Muscle of arm (tissue), 12 donors: ENCODE data around the gene CD248. TPM values are rescaled to one million over a fixed set of nuclear protein-coding genes. Genes with fewer than 3 reads are reported as not detected.

ENCODE experiments used
- DNase-seq: peaks from one replicate; pipeline ENCODE4 v3.0.0-alpha.2; 2013
- polyA plus RNA-seq, 12 donors: library from polyadenylated mRNA; unstranded; fragments of 120-200 nt; gene quantifications; one replicate each; pipeline ENCODE4 v1.2.1, GENCODE V29; 2013; ENCODE audit not compliant: insufficient read length in 12 of 12

CD248 gene
- polyA plus RNA-seq, 12 donors, result 58.8 to 208 (median 73.9) TPM; not detected in 1

DNA sequence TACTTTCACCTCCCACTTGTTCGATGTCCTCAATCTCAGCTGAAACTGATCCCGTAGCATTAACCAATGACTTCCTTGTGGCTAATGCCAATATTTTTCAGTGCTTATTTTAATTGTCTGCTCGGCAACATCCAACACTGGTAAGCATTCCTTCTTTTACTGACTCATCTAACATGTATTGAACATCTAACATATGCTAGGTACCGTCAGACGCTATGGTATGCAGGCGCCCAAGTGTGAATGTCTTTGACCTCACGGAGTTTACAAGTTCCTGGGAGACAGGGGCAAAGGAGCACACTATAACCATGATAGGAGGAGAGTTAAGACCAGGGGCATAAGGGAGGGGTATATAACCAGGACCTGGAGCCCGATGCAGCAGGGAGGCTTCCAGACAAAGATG, 26.3 kb upstream of the CD248 start:
- no peak for DNase-seq

DNA sequence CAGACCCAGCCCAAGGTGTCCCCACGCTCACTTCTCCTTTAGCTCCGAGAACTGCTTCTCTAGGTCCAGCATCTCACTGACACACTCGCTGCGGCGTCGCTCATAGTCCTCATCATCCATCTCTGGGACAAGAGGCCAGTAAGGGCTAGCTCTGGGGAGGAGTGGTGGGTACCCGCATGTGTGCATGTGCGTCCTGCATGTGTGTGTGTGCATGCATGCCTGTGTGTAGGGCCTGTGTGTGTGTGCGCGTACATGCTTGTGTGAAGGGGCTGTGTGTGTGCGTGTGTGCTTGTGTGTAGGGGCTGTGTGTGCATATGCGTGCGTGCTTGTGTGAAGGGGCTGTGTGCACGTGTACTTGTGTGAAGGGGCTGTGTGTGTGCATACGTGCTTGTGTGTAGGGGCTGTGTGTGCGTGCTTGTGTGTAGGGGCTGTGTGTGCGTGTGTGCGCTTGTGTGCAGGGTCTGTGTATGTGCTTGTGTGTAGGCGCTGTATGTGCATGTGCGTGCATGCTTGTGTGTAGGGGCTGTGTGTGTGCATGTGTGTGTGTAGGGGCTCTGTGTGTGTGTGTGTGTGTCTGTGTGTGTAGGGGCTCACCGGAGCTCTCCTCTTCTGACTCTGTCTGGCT, 24.8 kb upstream of the CD248 start:
- no peak for DNase-seq

DNA sequence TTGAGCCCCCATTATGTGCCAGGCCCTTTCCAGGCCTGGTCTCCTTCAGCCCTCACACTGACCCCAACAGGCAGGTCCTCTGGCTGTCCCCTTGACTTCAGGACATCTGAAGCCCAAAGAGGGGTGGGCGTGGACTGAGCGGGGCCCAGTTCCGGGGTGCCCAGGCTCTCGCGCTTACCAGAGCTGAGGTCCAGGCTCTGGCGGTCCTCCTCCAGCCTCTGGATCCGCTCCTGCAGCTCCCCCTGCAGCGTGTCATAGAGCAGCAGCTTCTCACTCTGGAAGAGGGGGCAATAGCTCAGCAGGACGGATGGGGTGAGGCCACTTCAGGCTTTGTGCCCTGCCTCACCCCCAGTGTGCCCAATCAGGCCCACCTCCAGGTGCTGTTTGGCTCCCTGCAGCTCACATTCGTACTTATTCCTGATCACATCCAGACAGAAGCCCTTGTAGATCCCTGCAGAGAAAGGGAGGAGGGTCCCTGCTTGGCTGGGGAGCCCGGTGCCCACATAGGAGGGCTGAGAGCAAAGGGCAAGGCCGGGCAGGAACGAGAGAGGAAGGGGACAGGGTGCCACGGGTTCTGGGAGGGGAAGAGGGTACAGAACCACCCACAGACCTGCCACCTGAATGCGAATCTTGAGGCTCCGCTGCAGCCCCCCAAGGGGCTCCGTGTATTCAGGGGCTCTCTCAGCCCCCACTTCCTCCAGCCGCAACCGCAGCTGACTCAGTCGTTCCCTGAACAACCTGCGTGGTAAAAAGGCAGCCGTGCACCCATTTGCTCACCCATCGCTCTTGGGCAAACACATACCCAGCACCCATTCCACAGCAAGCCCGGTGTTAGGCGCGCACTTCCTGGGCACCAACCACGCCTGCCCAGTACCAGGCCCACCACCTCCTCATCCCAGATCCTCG, 24.0 kb upstream of the CD248 start:
- no peak for DNase-seq

DNA sequence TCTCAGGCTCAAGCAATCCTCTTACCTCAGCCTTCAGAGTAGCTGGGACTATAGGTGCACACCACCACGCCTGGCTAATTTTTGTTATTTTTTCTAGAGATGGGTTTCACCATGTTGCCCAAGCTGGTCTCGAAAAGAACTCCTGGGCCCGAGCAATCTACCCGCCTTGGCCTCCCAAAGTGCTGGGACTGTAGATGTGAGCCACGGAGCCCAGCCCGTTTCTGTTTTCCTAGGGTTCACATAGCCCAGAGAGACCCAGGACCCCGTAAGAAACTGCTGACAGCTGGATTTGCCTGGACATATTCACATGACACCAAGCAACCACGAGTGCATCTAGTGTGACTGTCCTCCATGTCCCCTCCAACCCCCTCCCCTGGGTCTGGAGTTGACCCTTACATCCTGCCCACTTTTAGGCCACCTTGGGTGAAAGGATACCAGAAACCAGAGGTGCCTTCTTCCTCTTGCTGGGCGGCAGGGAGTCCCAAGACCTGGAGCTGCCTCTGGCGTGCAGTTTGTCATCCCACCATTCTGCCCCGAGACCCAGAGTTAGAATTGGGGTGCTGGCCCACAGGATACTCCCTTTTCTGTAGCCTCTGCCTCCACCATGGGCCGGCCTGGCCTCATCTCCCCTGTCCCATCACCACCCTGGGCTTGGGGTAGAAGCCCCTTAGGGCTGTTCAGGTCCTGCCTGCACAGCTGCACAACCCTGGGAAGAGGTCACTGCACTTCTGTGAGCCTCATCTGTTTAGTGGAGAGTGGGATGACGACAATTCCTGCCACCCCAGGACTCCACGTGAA, 23.0 kb upstream of the CD248 start:
- no peak for DNase-seq

DNA sequence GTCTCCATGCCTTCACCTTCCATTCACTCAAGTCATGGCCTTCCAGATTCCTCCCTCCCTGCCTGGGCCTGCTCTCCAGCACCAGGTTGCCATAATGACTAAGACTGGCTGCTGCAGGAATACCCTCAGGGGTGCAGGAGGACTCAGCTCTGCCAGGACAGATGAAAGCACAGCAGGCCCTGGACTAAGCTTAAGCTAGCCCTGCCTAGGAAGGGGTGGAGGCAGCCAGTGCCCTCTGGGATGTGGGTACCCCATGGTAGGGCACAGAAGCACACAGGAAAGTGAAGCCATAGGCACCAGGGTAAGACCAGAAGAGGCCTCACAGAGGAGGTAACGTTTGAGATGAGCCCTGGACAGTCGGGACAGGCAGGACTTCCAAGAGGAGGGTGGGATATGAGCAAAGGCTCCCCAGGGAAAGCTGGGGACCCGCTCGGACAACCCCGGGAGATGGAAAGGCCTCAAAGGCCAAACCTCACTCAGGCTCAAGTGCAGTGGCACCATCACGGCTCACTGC, 22.4 kb upstream of the CD248 start:
- DNase-seq, result no peak

DNA sequence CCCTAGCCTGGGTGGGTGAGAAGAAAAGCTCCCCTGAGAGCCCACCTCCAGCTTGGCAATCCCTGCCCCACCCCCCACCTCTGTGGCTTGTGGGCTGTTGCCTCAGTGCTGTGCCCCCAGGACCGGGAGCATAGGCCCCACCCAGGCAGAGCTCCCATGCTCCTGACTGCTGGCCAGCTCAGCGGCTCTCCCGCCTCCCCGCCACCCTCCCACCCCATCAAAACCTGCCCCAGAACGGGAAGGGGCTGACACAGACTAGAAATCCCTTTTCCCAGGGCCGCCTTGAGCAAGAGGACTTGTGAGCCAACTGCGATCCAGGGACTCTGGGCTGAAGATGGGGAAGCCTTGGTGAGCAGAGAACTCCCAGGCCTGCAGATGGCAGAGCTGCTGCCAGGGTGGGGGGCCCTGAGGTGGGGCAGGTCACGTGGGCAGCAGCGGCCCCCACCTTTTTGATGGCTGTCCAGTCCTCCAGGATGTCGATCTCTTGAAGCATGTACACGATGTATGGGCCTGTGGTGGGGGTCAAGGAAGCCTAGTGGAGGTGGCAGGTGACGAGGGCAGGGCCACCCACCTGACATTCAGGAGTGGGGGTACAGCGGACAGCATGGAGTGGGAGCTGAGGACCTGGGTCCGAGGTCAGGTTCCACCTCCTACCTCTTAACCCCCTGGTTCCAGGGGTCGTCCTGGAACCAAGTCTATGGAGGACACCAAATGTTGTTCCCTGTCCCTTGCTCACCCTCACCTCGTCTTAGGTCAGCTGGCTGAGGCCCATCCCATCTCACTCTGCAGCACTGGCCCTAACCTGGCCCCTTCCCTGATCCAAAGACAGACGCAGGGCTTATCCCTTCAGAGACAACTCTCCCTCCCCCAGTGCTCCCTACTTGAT, 21.7 kb upstream of the CD248 start:
- no peak for DNase-seq

DNA sequence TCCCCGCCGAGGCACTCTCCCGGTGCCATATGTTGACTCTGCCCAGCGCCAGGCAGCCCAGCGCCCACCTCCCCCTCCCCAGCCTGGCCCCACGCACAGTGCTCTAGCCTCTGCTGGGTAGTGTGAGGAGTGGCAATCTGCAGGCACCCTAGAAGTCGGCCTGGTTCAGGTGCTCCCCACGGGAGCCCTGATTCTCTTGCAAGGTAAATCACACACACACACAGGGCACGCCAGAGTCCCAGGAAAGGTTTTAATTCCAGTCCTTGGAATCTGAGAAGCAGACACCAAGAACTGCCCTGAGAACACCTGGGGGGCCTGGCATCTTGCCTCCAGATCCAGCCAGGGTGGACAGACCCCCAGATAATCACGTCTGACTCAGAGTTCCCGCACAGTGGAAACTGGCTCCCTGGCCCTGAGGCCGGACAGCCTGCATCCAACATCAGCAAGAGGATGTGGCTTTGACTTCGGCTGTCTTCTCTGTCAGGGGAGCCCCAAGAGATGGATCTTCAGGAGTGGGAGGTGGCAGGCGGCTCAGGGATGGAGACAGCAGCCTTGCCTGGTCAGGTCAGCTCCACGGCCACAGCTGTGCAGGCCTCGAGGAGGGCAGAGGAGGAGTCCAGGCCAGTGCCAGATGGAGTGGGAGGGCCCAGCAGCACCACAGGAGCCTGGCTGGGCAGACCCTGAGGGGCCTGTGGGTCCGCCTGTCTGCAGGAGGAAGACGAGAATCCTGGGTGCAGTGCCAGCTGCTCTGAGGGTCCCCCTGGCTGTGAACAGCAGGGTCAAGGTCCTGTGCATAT, 20.5 kb upstream of the CD248 start:
- no peak for DNase-seq

DNA sequence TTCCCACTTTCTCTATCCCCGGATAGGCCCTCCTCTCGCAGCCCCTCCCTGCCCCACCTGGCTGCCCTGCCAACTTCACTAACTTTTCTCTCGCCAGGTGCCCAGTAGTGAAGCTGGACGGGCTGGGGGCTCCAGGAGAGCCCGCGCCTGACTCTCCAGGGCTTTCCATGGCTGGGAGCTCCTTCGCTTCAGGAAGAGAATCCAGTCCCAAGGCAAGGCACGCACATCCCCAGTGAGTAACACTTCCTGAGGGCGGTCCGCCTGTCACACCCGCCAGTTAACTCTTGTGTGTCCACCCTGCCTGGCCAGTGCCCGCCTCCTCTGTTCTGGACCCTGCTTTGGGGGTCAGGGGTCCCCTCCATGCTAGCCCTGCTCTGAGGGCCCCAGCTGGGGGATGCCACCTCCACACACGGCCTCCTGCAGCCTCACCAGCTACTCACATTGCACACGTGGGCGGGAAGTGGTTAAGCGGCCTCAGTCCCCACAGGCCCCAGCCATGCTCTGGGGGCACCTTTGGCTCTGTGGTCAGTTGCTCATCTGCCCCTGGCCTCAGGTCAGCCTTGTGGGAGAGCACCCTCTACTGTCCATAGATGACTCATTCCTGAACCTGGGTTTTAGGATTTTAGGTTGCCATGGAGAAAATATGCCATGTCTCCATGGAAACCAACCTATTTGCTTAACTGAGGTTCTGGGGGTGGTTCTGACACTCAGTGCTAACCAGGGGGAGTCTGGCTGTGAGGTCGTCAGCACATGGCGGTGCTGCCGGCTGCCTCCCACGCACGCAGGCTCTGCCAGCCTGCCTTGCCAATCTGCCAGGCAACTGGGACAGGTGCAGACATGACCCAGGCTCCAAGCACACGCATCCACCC, 19.6 kb upstream of the CD248 start, which contains the start of gene RIN1:
RIN1 (minus strand) TSS at position 201 of the 869 bp plus-strand sequence; CDS start at position 169, 32 bp downstream.
- no peak for DNase-seq

DNA sequence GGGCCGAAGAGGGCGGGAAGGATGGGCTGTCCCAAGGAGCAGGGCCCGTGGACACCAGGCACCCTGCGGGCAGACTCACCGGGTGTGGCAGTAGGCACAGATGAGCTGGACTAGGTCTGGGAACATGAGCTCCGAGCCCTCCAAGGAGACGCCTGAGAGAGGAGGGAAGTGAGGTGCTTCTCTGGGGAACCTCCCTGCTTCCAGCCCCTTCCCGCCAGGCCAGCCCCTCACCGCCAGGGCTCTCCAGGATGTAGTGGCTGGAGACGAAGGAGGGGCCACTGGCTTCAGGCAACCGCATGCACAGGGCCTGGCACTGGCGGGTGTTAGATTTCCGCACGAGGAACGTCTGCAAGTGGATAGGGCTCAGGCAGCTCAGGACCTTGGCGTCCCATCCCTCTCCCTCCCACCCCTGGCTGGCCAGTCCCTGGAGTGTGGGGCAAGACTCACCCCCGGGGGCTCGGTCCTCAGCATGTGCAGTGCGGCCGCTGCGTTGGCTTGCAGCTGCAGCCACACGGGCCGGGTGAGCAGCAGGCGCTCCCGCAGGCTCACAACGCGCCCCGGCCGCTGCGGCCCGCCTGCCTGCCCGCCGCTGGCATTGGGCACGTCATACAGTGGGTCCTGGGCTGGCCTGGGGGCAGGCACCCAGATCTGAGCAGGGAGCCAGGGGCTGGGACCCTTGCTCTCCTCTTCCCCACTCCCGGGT, 18.8 kb upstream of the CD248 start:
- no peak for DNase-seq

DNA sequence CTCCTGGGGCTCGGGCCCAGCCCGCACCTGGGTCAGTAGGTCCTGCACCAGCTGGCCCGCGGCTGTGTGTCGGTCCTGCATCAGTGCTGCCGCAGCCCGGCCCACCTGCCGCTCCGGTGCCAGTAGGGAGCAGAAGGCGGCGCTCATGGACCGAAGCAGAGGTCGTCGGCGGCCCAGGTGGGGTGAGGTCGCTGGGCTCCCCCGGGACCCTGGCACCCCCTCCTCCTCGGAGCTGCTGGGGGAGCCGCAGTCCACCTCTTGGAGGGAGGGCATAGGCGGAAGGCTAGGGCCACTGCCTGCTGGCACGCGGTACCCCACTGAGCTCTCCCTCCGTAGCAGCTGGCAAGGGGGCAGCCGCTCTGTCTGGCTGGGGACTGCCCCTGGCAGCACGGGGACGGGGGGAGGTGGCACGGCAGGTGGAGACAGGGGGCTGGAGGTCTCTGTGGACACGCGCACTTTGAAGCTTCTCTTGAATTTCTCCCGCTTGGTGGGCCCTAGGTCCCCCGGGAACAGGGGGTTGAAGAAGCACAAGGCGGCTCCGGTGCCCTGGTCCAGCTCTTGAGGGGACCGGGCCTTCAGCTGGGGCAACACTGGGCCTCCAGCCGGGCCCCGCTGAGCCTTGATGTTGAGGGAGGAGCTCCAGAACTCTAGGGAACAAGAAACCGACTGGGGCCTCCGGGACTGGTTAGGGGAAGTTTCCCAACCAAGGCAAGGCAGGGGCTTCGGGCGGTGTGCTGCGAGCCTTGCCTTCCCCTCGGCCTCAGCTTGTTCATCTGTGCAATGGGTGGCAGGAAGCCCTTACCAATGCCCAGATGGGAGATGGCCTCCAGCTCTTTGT, 18.0 kb upstream of the CD248 start:
- DNase-seq, result no peak

DNA sequence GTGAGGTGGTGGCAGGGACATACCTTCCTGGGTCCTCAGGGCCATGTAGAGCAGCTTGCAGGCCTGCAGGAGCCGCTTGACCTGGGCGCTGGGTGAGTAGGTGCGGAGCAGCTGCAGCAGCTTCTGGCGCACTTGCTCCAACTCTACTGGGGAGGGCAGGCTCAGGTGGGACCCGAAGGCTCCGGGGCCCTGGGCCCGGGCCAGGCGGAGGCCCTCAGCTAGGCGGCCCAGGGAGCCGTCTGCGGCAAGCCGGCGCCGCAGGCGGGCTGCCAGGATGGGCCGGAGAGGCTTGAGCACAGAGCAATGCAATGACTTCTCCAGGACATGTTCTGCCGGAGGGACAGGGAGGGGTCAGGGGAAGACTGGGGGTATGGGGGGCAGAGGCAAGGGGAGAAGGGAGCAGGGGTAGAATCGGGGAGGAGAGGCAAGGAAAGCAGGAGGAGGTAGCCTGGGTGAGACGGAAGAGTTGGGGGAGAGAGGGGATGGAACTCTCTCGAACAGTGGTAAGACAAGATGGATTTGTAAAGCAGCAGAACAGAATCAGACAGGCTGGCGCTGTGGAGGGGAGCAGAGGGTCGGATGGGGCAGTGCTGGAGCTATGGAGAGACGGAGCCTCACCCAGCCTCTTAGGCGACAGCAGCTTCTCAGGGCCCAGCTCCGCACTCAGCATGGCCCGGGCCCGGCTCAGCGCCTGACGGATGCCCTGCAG, 17.2 kb upstream of the CD248 start:
- DNase-seq, result no peak

DNA sequence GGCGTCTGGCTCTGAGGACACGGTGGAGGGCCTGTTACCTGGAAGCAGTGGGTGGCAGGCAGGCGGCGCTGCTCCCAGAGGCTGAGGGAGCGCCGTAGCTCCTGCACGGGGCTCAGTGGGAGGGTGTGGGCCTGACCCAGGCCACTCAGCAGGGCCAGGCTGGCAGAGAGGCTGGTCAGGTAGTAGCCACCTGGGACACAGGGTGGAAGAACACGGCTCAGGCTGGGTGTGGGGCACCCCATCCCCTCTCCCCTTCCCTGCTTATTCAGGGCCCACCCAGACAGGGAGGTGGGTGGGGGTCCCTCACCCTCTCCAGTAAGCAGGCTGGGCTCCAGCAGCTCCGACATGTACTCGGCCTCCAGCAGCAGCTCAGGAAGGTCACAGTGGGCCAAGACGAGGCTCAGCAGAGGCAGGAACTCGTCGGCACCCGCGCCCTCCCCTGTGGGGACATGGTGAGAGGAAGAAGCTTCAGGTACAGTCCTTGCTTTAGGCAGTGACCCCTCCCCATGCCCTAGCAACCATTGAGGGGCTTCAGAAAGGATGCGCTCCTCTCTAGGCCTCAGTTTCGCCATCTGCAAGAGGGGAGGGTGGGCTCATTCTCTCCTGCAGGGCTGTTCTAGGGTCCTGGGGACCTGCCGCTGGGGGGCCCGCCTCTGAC, 16.5 kb upstream of the CD248 start:
- DNase-seq, result no peak

DNA sequence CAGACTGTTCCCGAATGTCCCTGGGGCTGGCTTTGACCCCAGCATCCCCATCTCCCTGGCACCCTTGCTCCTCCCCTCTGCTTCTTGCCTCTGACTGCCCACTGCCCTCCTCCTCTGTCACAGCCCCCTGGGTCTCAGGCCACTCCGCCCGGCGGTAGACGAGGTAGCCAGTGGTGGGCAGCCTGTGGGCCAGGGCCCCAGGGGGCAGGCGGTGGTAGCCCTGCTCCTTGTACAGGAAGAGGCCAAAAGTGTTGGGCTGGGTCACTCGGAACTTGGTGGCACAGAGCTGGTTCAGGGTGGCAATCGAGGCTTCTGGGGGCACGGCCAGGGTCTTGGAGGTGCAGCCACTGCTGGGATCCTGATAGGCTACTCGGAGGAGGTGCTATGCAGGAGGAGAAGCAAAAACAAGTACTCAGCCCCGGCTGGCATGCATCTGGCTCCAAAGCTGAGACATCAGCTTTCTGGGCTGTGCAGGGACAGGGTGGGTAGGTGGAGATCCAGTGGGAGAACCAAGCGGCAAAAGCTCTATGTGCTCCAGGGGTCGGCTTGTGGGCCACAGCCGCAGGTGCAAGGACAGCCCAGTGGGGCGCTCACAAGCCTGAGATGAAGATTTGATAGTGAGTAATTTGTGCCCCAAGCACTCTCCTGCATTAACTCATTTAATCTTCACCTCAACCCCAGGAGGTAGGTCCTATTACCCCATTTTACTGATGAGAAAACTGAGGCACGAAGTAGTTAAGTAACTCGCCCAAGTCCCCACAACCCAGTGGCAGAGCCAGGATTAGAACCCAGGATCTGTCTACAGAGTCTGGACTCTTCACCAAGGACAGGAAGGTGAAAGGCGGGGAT, 15.8 kb upstream of the CD248 start:
- DNase-seq, result no peak

DNA sequence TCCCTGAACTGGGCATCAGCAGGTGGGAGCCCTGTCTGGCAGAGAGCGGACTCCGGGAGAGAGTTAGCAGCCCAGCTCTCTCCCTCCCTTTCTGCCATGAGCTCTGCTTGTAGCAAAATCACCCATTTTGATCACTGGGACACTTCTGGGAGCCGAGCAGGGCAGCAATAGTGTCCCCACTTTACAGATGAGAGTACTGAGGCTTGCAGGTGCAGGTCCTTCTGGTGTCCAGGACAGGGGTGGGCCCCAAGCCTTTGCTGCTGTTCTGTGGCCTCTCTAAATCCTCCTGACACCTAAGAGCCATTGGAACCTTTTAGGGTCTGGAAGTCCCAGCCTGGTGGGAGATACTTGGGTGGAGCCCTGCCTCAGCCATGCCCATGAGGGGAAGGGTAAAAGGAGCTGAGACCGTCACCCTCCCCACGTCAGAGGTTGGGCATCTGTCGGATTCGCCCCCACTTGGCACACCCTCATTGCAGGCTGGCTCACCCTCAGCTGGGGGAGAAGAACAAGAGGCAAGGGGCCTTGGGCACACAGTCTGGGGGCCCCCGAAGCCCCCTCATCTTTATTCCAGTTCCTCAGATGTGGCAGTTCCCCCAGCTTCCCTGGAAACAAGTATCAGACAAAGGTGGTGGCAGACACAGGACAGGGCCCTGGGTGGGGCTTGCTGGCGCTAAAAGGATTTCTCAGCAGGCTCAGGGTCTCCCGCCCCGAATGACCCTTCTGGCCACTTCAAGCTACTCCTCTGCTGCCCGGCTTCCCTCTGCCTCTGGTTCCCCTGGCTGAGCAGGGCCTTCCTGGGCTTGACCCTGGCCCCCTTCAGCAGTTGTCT, 14.9 kb upstream of the CD248 start:
- no peak for DNase-seq
